ENCODE data around the gene RBX1. TPM values are rescaled to one million over a fixed set of nuclear protein-coding genes. Genes with fewer than 3 reads are reported as not detected.
"Not testable (repeated sequence)": the region's sequence is repeated elsewhere in the genome, so short reads cannot be mapped to it uniquely, and the experiment has no call there.

The RBX1 gene
- total RNA-seq, 2 donors from 2014 or later, result 64.1 to 64.6 TPM

- Histone ChIP-seq H3K27ac (ENCODE audit: low read depth, low read length) (no peak overlapping the region), H3K4me1 (ENCODE audit: control insufficient read depth, insufficient read depth, low read length) (no peaks in the 10 kb centered on the region), H3K9me3 (ENCODE audit: control insufficient read depth, low read length) (no peaks in the 10 kb centered on the region), H3K27me3 (ENCODE audit: control insufficient read depth, insufficient read depth, low read length, poor library complexity, severe bottlenecking) (no peaks in the 10 kb centered on the region), H3K36me3 (ENCODE audit: control insufficient read depth, insufficient read depth, low read length) (peaks cover 73% of the 10 kb centered on the region), H3K9ac (ENCODE audit: extremely low read depth, low read length, poor library complexity, severe bottlenecking) (no peak overlapping the region), H3K4me3 (ENCODE audit: low read length) (no peak overlapping the region)
- Mint-ChIP-seq H3K9me3 (no peaks in the 10 kb centered on the region), H3K4me1 (no peaks in the 10 kb centered on the region), H3K4me3 (no peak overlapping the region), H3K27me3 (ENCODE audit: insufficient read depth) (no peaks in the 10 kb centered on the region), H3K36me3 (ENCODE audit: low read depth) (peaks cover 63% of the 10 kb centered on the region), H3K27ac (no peak overlapping the region)
- TF ChIP-seq CTCF (conservative IDR thresholded peaks at IDR 0.05), result no peak
- no peak for DNase-seq
- WGBS, 2 experiments (ENCODE audit: insufficient coverage in 1 of 2, insufficient read length in 1 of 2), result 98% methylated on average over 2 of the region's 3 CpGs; no CpG with 5 or more reads in 1 of the 2 experiments
Measured at GRCh38 chr22:40911772-40912171, 39.4 kb upstream of the RBX1 start.

- H3K27ac Mint-ChIP-seq; H3K9me3 Mint-ChIP-seq; H3K4me3 ChIP-seq (ENCODE audit: low read length); DNase-seq; H3K27me3 Mint-ChIP-seq (ENCODE audit: insufficient read depth); H3K9ac ChIP-seq (ENCODE audit: extremely low read depth, low read length, poor library complexity, severe bottlenecking); H3K4me1 ChIP-seq (ENCODE audit: control insufficient read depth, insufficient read depth, low read length); H3K27ac ChIP-seq (ENCODE audit: low read depth, low read length); H3K9me3 ChIP-seq (ENCODE audit: control insufficient read depth, low read length); H3K4me1 Mint-ChIP-seq; H3K27me3 ChIP-seq (ENCODE audit: control insufficient read depth, insufficient read depth, low read length, poor library complexity, severe bottlenecking); H3K4me3 Mint-ChIP-seq: not testable (repeated sequence)
- WGBS, 2 experiments (ENCODE audit: insufficient coverage in 1 of 2, insufficient read length in 1 of 2), result 89 to 99% methylated on average over 6 of the region's 6 CpGs
- peaks cover 77% of the 10 kb centered on the region for H3K36me3 ChIP-seq (ENCODE audit: control insufficient read depth, insufficient read depth, low read length)
- H3K36me3 Mint-ChIP-seq (ENCODE audit: low read depth), result peaks cover 62% of the 10 kb centered on the region
Measured at GRCh38 chr22:40912987-40913386, 38.2 kb upstream of the RBX1 start.

GRCh38 chr22:40919446-40919845 lies 31.7 kb upstream of the RBX1 start:
- no peak overlapping the region for H3K9ac ChIP-seq (ENCODE audit: extremely low read depth, low read length, poor library complexity, severe bottlenecking)
- no peaks in the 10 kb centered on the region for H3K4me1 ChIP-seq (ENCODE audit: control insufficient read depth, insufficient read depth, low read length)
- no peaks in the 10 kb centered on the region for H3K27me3 ChIP-seq (ENCODE audit: control insufficient read depth, insufficient read depth, low read length, poor library complexity, severe bottlenecking)
- WGBS, 2 experiments (ENCODE audit: insufficient coverage in 1 of 2, insufficient read length in 1 of 2), result 92 to 94% methylated on average over 5 of the region's 5 CpGs
- H3K4me3 ChIP-seq (ENCODE audit: low read length), result no peak overlapping the region
- H3K4me1 Mint-ChIP-seq, result no peaks in the 10 kb centered on the region
- DNase-seq, result no peak
- H3K27ac Mint-ChIP-seq, result no peak overlapping the region
- no peak overlapping the region for H3K4me3 Mint-ChIP-seq
- H3K9me3 ChIP-seq (ENCODE audit: control insufficient read depth, low read length), result no peaks in the 10 kb centered on the region
- H3K9me3 Mint-ChIP-seq, result no peaks in the 10 kb centered on the region
- TF ChIP-seq CTCF (conservative IDR thresholded peaks at IDR 0.05), result no peak
- no peak overlapping the region for H3K27ac ChIP-seq (ENCODE audit: low read depth, low read length)
- peaks cover 68% of the 10 kb centered on the region for H3K36me3 ChIP-seq (ENCODE audit: control insufficient read depth, insufficient read depth, low read length)
- H3K36me3 Mint-ChIP-seq (ENCODE audit: low read depth), result peaks cover 60% of the 10 kb centered on the region
- no peaks in the 10 kb centered on the region for H3K27me3 Mint-ChIP-seq (ENCODE audit: insufficient read depth)

- Histone ChIP-seq H3K27me3 (ENCODE audit: control insufficient read depth, insufficient read depth, low read length, poor library complexity, severe bottlenecking) (no peaks in the 10 kb centered on the region), H3K4me3 (ENCODE audit: low read length) (no peak overlapping the region), H3K4me1 (ENCODE audit: control insufficient read depth, insufficient read depth, low read length) (no peaks in the 10 kb centered on the region), H3K9ac (ENCODE audit: extremely low read depth, low read length, poor library complexity, severe bottlenecking) (no peak overlapping the region), H3K9me3 (ENCODE audit: control insufficient read depth, low read length) (no peaks in the 10 kb centered on the region), H3K36me3 (ENCODE audit: control insufficient read depth, insufficient read depth, low read length) (peaks cover 68% of the 10 kb centered on the region), H3K27ac (ENCODE audit: low read depth, low read length) (no peak overlapping the region)
- DNase-seq, result no peak
- H3K27ac Mint-ChIP-seq, result no peak overlapping the region
- peaks cover 57% of the 10 kb centered on the region for H3K36me3 Mint-ChIP-seq (ENCODE audit: low read depth)
- no peaks in the 10 kb centered on the region for H3K27me3 Mint-ChIP-seq (ENCODE audit: insufficient read depth)
- TF ChIP-seq CTCF (conservative IDR thresholded peaks at IDR 0.05), result no peak
- WGBS, 2 experiments (ENCODE audit: insufficient coverage in 1 of 2, insufficient read length in 1 of 2), result 94 to 100% methylated on average over 8 to 9 of the region's 9 CpGs
- H3K4me1 Mint-ChIP-seq, result no peaks in the 10 kb centered on the region
- H3K4me3 Mint-ChIP-seq, result no peak overlapping the region
- no peaks in the 10 kb centered on the region for H3K9me3 Mint-ChIP-seq
Measured at GRCh38 chr22:40920526-40920925, 30.7 kb upstream of the RBX1 start.
